ENCODE measurements around the gene CALD1.

DNA sequence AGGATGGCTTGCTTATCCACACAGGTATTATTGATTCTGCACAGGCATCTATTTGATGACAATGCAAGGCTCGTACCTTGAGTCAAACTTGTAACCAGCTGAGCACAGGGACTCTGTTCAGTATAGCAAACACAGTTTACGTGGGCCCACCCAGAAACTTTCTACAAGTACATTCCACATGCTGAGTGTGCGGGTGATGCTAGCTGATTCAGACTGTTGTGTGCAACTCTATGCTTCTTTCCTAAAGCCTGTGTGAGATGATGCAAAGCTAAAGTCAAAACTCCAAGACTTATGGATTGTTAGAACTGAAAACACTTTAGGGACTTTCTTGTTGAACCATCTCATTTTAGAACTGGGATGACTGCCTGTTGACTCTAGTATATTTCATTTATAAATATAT, 21.5 kb upstream of the CALD1 start:
- no peak for TF ChIP-seq POLR2A (IDR thresholded peaks at IDR 0.05; ENCODE audit: low read depth, low read length)
- TF ChIP-seq POLR2AphosphoS5 (IDR thresholded peaks at IDR 0.05; ENCODE audit: low read depth, low read length), result no peak
- TF ChIP-seq SPI1 (IDR thresholded peaks at IDR 0.05; ENCODE audit: low read depth, low read length), result no peak
- no peak for TF ChIP-seq TAF1 (IDR thresholded peaks at IDR 0.05; ENCODE audit: low read depth, low read length)

All from GM12891 (cell line).